AG09309 (cell line): ENCODE data around the gene CCDC200.
A peak's percentile ranks its signal among the peaks of the same experiment; 100 is the strongest.

Source experiments
- DNase-seq: peaks from one replicate; pipeline ENCODE4 v3.0.0-alpha.2; 2010; ENCODE audit warnings: low read depth
- H3K4me3 ChIP-seq: 2 replicates; pipeline ENCODE4 v1.5.1; 2011; ENCODE audit warnings: mild to moderate bottlenecking, low read depth, low read length, moderate library complexity; ENCODE audit not compliant: control insufficient read depth
- TF ChIP-seq, protein P1 (sequence below): IDR thresholded peaks from 2 replicates; pipeline ENCODE4 v1.5.1; 2011; ENCODE audit warnings: mild to moderate bottlenecking, low read depth, low read length, inconsistent platforms; ENCODE audit not compliant: insufficient read depth, control insufficient read depth; ENCODE audit errors: missing control alignments

CCDC200 gene

DNA sequence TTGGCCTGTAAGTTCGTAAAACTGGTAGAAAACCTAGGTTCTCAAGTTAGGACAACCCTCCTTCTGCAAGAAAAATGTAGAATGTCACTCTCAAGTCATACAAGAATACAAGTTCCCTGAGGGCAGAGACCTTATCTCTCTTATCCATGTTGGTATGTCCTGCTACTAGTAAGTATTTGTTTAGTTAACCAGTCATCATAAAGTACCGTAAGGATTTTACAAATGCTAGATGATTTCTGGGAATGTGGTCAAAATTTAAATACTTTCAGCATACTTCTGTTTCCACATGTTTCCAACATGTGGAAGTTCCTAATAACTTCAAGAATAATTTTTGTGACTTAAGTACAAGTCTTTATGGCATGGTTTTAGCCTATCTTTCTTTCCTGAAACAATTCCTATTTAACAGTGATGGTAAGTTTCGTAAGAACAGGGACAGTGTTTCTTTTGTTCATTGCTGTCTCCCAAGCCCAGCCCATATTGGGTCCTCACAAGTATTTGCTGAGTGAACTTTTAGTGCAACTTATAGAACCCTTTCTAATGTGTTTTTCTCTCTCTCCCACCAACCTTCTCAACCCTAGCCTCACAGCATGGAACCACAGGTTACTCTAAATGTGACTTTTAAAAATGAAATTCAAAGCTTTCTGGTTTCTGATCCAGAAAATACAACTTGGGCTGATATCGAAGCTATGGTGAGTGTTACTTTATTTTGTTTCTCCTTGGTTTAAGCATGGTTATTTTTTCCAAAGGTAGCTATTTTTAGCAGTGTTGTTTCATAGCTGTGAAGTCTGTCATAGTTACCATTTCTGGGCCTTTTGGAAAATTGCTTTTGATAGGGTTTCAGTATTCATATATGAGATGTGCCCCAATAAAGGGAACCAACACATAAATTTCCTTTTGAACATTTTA lies 53.0 kb downstream of the CCDC200 start:
- DNase-seq: peak; percentile 76
- no peak overlapping the region for H3K4me3 ChIP-seq
- TF ChIP-seq, protein P1, sequence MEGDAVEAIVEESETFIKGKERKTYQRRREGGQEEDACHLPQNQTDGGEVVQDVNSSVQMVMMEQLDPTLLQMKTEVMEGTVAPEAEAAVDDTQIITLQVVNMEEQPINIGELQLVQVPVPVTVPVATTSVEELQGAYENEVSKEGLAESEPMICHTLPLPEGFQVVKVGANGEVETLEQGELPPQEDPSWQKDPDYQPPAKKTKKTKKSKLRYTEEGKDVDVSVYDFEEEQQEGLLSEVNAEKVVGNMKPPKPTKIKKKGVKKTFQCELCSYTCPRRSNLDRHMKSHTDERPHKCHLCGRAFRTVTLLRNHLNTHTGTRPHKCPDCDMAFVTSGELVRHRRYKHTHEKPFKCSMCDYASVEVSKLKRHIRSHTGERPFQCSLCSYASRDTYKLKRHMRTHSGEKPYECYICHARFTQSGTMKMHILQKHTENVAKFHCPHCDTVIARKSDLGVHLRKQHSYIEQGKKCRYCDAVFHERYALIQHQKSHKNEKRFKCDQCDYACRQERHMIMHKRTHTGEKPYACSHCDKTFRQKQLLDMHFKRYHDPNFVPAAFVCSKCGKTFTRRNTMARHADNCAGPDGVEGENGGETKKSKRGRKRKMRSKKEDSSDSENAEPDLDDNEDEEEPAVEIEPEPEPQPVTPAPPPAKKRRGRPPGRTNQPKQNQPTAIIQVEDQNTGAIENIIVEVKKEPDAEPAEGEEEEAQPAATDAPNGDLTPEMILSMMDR: no peak

DNA sequence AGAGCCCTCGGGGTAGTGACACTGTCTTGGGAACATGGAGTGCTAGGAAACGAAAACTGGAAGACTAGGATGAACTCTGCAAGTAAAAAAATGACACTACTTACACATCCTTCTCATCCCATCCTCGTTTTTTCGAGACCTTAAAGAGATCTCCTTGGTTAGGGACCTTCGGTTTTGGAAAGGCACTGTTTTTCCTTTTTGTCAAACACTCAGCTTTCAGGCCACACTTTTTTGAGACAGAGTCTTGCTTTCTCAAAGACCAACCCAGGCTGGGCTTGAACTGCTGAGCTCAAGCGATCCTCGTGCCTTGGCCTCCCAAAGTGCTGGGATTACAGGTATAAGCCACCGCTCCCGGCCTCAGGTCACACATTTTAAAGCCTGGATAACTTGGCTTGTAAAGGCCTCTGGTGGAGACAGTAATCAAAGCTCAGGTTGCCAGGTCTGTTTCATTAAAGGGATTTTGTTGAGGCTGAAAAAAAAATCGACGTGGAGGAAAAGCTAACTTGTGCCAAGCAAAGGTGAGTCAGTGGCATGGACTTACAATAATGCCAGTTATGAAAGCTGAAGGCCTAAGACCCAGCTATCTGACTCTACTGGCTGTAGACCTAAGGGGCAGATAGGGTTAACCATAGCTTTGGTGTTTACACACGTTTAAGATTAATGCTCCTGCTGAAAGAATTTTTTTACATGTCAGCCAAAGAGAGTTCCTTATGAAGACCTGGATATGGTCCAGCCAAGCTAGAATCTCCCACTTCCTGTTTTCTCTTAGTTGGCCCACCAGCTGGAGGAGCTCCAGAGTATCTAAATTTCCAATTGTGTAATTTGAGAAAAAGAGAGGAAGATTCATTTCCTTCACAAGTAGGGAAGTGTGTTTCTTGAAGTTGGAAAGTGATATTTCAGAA lies 56.6 kb downstream of the CCDC200 start:
- peak; percentile 87 for DNase-seq
- peak overlapping the region; percentile 93 for H3K4me3 ChIP-seq
- TF ChIP-seq, protein P1: peak; percentile 23
